Peyer's patch (tissue), 4 donors: ENCODE data around the gene NUSAP1. TPM values are rescaled to one million over a fixed set of nuclear protein-coding genes. Genes with fewer than 3 reads are reported as not detected.

ENCODE experiments used
- DNase-seq, 3 donors: peaks; one replicate each; pipeline ENCODE4 v3.0.0-alpha.2; 2017 to 2019
- H3K27ac ChIP-seq, 4 donors: fragments of 200-600 bp; sonication (generic); one replicate each; pipeline ENCODE4 v1.5.1; 2016 to 2019
- H3K27me3 ChIP-seq, 2 donors: fragments of 200-600 bp; sonication (generic); one replicate each; pipeline ENCODE4 v1.5.1; 2019
- H3K36me3 ChIP-seq, 3 donors: fragments of 200-600 bp; sonication (generic); one replicate each; pipeline ENCODE4 v1.5.1; 2016 to 2019
- H3K4me1 ChIP-seq, 4 donors: fragments of 200-600 bp; sonication (generic); one replicate each; pipeline ENCODE4 v1.5.1; 2016 to 2019
- H3K4me3 ChIP-seq, 4 donors: fragments of 200-600 bp; sonication (generic); 1 replicate in 3 of 4; 2 replicates in 1 of 4; pipeline ENCODE4 v1.5.1; 2016 to 2019; ENCODE audit warnings: mild to moderate bottlenecking in 1 of 4
- H3K9me3 ChIP-seq, 4 donors: fragments of 200-600 bp; sonication (generic); one replicate each; pipeline ENCODE4 v1.5.1; 2016 to 2019; ENCODE audit warnings: mild to moderate bottlenecking in 1 of 4
- POLR2A ChIP-seq, 2 donors: fragments of 450-650 bp; IDR thresholded peaks; one replicate each; pipeline ENCODE4 v1.5.1; 2017; ENCODE audit warnings: antibody characterized with exemption in 2 of 2, mild to moderate bottlenecking in 2 of 2, moderate library complexity in 2 of 2
- total RNA-seq, 4 donors: library from RNA; depleted of rRNA; stranded (reverse); fragments of >200 nt; gene quantifications; one replicate each; pipeline ENCODE4 v1.1.0, GENCODE V29; 2016
- TF ChIP-seq, protein P1 (sequence below), 6 experiments: fragments of 450-650 bp in 4 of 6; fragments of 200-600 bp in 2 of 6; sonication (generic) in 1 of 6; IDR thresholded peaks; one replicate each; pipeline ENCODE4 v1.5.1; 2017 to 2019; ENCODE audit warnings: antibody characterized with exemption in 6 of 6, mild to moderate bottlenecking in 3 of 6, moderate library complexity in 1 of 6

The NUSAP1 gene
- total RNA-seq, 4 donors from 2014 or later: 7.9 to 95.7 (median 14.6) TPM

GRCh38 chr15:41392659-41393058, 60.0 kb downstream of the NUSAP1 start:
- DNase-seq: no peak
- Histone ChIP-seq H3K4me1 (no peaks in the 10 kb centered on the region), H3K9me3 (no peaks in the 10 kb centered on the region), H3K27me3 (no peaks in the 10 kb centered on the region), H3K36me3 (peaks cover 0 to 46% (median 0%) of the 10 kb centered on the region in 3 donors), H3K4me3 (no peak overlapping the region), H3K27ac (no peak overlapping the region)
- no peak for TF ChIP-seq POLR2A (IDR thresholded peaks at IDR 0.05)
- TF ChIP-seq, protein P1, sequence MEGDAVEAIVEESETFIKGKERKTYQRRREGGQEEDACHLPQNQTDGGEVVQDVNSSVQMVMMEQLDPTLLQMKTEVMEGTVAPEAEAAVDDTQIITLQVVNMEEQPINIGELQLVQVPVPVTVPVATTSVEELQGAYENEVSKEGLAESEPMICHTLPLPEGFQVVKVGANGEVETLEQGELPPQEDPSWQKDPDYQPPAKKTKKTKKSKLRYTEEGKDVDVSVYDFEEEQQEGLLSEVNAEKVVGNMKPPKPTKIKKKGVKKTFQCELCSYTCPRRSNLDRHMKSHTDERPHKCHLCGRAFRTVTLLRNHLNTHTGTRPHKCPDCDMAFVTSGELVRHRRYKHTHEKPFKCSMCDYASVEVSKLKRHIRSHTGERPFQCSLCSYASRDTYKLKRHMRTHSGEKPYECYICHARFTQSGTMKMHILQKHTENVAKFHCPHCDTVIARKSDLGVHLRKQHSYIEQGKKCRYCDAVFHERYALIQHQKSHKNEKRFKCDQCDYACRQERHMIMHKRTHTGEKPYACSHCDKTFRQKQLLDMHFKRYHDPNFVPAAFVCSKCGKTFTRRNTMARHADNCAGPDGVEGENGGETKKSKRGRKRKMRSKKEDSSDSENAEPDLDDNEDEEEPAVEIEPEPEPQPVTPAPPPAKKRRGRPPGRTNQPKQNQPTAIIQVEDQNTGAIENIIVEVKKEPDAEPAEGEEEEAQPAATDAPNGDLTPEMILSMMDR (IDR thresholded peaks at IDR 0.05): no peak

- DNase-seq: no peak
- TF ChIP-seq POLR2A (IDR thresholded peaks at IDR 0.05): no peak
- TF ChIP-seq, protein P1 (IDR thresholded peaks at IDR 0.05): no peak
- H3K4me3 ChIP-seq: no peak overlapping the region
- no peaks in the 10 kb centered on the region for H3K4me1 ChIP-seq
- H3K27ac ChIP-seq: no peak overlapping the region
- H3K36me3 ChIP-seq: peaks cover 0 to 35% (median 0%) of the 10 kb centered on the region in 3 donors
- H3K27me3 ChIP-seq: no peaks in the 10 kb centered on the region
- no peaks in the 10 kb centered on the region for H3K9me3 ChIP-seq
Measured at GRCh38 chr15:41394924-41395323, 62.2 kb downstream of the NUSAP1 start.

DNA sequence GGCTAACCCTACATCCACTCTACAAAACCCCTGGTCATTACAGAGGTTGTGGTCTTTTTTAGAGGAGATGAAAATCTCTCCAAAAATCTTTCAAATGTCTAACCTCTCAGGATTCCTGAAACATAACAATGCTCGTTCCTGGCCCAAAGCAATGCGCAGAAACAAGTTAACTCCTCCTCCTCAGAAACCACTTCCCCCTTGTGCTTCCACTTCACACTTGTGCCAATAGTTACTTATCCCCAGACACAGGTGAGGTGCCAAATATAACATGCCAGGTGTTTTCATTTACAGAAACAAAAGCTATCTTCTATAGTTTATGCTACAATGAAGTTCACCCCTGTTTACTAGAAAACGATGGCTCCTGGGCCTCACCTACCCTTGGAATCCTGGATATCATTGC, 63.4 kb downstream of the NUSAP1 start:
- DNase-seq: no peak
- Histone ChIP-seq H3K4me3 (no peak overlapping the region), H3K4me1 (peaks cover 0 to 3% (median 0%) of the 10 kb centered on the region in 4 donors), H3K9me3 (no peaks in the 10 kb centered on the region), H3K36me3 (peaks cover 0 to 35% (median 0%) of the 10 kb centered on the region in 3 donors), H3K27ac (no peak overlapping the region), H3K27me3 (no peaks in the 10 kb centered on the region)
- TF ChIP-seq, protein P1 (IDR thresholded peaks at IDR 0.05): no peak
- no peak for TF ChIP-seq POLR2A (IDR thresholded peaks at IDR 0.05)

DNA sequence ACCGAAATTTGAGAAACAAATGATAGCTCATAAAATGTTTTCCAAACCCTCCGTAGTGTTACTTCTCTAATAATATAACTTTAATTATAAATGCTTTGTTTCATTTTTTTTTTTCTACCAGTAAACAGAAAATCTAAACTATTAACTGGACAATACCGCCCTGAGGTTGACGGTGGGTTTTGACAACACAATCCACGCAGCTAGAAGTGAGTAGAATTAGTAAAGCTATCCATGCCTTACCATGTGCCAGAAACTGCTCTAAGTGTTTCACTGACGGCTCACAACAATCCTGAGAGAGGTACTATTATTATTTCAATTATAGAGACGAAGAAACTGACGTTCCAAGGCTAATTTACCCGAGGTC, 69.2 kb downstream of the NUSAP1 start:
- DNase-seq: no peak
- peak overlapping the region; percentile 86 to 91 (median 87) for H3K27ac ChIP-seq
- TF ChIP-seq POLR2A (IDR thresholded peaks at IDR 0.05): no peak
- TF ChIP-seq, protein P1 (IDR thresholded peaks at IDR 0.05): no peak

DNA sequence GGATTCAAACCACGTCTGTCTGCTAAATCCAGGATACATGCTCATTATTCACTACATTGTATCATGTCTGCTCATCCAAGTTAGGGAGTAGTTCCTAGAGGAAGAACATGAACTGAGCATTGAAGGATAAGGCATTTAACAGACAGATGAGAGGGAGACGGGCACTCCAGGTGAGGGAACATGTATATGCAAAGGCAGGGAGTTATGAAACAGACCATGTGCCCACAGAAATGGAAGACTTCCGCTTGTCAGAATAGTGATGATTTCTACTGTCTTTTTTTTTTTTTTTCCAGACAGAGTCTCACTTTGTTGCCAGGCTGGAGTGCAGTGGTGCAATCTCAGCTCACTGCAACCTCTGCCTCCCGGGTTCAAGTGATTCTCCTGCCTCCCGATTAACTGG, 74.7 kb downstream of the NUSAP1 start:
- no peak overlapping the region for H3K4me3 ChIP-seq
- no peak for DNase-seq
- no peaks in the 10 kb centered on the region for H3K36me3 ChIP-seq
- peaks cover 0 to 6% (median 3%) of the 10 kb centered on the region in 4 donors for H3K4me1 ChIP-seq
- H3K27me3 ChIP-seq: no peaks in the 10 kb centered on the region
- no peak overlapping the region for H3K27ac ChIP-seq
- no peaks in the 10 kb centered on the region for H3K9me3 ChIP-seq
- no peak for TF ChIP-seq POLR2A (IDR thresholded peaks at IDR 0.05)
- TF ChIP-seq, protein P1 (IDR thresholded peaks at IDR 0.05): no peak

More for the DNA sequence above, 69.2 kb downstream of the NUSAP1 start:
- Histone ChIP-seq H3K27me3 (no peaks in the 10 kb centered on the region), H3K4me1 (peaks cover 0 to 14% (median 3%) of the 10 kb centered on the region in 4 donors), H3K9me3 (no peaks in the 10 kb centered on the region), H3K4me3 (peak overlapping the region; percentile 74 to 90 (median 84)), H3K36me3 (no peaks in the 10 kb centered on the region)

DNA sequence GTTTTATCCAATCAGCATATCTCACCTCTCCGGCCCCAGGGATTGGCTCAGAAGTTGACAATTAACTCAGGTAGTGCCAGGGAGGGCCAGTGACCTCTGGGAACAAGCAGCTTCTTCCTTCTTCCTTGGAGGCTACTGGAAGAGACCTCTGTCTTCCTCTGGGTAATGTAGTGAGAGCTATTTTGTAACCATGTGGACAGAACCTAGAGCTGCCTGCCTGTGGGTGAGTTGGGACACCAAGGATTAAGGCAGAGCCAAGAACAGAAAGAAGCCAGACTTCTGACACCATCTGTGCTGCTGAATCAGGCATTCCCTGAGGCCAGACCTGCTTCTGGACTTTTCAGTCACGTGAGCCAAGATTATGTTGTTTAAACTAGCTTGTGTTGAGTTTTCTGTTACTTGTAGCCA, 75.6 kb downstream of the NUSAP1 start:
- no peak for DNase-seq
- peak overlapping the region in 1 of 4 donors; percentile 18 for H3K27ac ChIP-seq
- no peak for TF ChIP-seq POLR2A (IDR thresholded peaks at IDR 0.05)

More for the DNA sequence above, 75.6 kb downstream of the NUSAP1 start:
- Histone ChIP-seq H3K4me1 (peaks cover 0 to 2% (median under 1%) of the 10 kb centered on the region in 4 donors), H3K9me3 (no peaks in the 10 kb centered on the region), H3K4me3 (no peak overlapping the region), H3K27me3 (no peaks in the 10 kb centered on the region), H3K36me3 (no peaks in the 10 kb centered on the region)
